ENCODE data around the gene ACAA2.
"Not testable (repeated sequence)": the region's sequence is repeated elsewhere in the genome, so short reads cannot be mapped to it uniquely, and the experiment has no call there.

The ACAA2 gene

GRCh38 chr18:49811151-49811938 is 2.0 kb downstream of the ACAA2 start:
- no peak for DNase-seq

- DNase-seq = not testable (repeated sequence)
These were observed 4.7 kb downstream of the ACAA2 start for GRCh38 chr18:49808553-49809191.

DNA sequence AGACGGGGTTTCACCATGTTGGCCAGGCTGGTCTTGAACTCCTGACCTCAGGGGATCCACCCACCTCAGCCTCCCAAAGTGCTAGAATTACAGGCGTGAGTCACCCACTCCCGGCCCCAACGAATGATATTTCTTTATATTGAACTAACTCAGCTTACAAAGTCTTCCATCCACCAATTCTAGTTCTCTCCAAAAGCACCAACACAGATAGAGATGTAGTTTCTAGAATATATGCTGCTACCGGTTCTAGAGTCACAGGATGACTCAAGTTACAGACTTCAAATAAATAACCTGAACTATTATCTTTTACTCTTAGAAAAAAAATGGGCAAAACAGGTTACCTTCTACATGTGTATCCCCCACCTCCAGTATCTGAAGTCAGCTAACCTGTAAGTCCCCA is 9.2 kb downstream of the ACAA2 start:
- no peak for DNase-seq

- no peak for DNase-seq
These were observed 10.7 kb downstream of the ACAA2 start for GRCh38 chr18:49802623-49803022.

DNA sequence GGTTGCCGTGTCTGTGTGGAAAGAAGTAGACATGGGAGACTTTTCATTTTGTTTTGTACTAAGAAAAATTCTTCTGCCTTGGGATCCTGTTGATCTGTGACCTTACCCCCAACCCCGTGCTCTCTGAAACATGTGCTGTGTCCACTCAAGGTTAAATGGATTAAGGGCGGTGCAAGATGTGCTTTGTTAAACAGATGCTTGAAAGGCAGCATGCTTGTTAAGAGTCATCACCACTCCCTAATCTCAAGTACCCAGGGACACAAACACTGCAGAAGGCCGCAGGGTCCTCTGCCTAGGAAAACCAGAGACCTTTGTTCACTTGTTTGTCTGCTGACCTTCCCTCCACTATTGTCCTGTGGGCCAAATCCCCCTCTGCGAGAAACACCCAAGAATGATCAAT is 12.8 kb downstream of the ACAA2 start:
- DNase-seq = not testable (repeated sequence)

DNA sequence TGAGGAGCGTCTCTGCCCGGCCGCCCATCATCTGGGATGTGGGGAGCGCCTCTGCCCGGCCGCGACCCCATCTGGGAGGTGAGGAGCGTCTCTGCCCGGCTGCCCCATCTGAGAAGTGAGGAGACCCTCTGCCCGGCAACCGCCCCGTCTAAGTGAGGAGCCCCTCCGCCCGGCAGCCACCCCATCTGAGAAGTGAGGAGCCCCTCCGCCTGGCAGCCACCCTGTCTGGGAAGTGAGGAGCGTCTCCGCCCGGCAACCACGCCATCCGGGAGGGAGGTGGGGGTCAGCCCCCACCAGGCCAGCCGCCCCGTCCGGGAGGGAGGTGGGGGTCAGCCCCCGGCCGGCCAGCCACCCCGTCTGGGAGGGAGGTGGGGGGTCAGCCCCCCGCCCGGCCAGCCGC is 13.5 kb downstream of the ACAA2 start:
- DNase-seq = not testable (repeated sequence)

DNA sequence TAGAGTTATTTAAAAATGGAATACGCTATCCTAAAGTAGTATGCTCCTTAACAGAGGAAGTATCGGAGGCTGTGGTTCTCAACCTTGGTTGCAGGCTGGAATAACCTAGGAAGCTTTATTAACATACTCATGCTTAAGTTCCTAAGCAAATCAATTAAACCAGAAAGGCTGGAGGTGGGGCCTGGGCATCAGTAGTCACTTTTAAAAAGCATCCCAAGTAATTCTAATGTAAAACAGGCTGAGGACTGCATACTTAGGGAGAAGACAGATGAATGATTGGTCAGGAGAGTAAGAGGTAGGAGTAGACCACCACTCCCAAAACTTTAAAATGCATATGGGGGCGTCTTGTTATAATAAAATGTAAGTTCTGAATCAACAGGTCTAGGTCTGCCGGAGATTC is 15.3 kb downstream of the ACAA2 start:
- no peak for DNase-seq

GRCh38 chr18:49795612-49796552 is 17.5 kb downstream of the ACAA2 start:
- no peak for DNase-seq

- no peak for DNase-seq
These were observed 18.6 kb downstream of the ACAA2 start for GRCh38 chr18:49794743-49795142.

- not testable (repeated sequence) for DNase-seq
These were observed 23.7 kb downstream of the ACAA2 start for GRCh38 chr18:49789560-49790134.

- peak in 1 of 5 experiments; percentile 64 for DNase-seq
These were observed 24.9 kb downstream of the ACAA2 start for GRCh38 chr18:49788327-49788898.

- DNase-seq = peak in 2 of 5 experiments; percentile 49 to 72
These were observed 27.2 kb downstream of the ACAA2 start for GRCh38 chr18:49786019-49786720.

DNA sequence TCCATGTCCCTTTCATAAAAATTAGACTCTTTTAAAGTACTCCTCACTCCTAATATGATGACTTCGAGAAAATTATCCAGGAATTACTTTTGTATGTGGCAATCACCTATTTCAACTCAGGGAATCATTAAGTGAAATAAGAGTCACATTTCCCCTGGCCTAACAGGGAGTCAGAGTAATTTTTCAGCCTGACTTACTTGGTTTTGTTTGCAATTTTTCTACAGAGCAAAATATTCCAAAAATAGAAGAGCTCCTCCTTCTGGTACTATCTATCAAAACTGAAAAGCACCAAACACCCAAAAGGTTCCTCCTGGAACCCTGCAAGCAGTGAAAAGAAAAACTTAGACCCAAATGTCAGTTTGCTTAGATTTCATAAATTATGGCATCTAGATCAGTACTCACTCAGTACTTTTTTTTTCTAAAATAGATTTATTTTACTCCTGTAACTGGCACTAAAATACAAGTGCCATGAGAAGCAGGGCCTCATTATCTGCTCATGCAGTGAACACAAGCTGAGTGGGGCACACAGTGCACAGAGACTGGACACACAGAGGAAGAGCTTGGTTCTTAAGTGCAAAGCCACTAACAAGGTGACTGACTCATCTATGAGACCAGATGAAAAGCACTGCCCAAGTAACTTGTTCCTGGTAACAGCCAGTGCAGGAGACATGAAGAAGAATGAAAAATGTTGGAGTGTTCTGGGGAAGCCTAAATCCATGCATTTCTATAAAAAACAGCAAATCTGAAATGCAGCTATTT is 28.7 kb downstream of the ACAA2 start:
- no peak for DNase-seq

DNA sequence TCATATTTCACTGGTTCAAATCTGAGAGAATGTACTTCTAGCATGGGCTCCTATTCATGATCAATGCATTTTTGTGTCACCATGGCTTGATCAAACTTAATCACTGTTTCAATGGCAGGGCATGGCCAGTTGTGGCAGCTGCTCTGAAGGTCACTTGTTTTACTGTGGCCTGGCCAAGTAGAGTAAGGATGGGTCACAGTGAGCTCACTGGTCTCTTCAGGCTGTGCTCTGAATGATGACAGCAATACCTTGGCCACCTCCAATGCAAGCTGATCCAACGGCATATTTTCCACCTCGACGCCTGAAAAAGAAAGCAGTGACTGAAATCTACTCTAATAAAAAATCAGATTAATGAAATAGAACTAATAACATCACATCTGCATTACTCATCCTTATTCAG is 29.7 kb downstream of the ACAA2 start:
- not testable (repeated sequence) for DNase-seq

DNA sequence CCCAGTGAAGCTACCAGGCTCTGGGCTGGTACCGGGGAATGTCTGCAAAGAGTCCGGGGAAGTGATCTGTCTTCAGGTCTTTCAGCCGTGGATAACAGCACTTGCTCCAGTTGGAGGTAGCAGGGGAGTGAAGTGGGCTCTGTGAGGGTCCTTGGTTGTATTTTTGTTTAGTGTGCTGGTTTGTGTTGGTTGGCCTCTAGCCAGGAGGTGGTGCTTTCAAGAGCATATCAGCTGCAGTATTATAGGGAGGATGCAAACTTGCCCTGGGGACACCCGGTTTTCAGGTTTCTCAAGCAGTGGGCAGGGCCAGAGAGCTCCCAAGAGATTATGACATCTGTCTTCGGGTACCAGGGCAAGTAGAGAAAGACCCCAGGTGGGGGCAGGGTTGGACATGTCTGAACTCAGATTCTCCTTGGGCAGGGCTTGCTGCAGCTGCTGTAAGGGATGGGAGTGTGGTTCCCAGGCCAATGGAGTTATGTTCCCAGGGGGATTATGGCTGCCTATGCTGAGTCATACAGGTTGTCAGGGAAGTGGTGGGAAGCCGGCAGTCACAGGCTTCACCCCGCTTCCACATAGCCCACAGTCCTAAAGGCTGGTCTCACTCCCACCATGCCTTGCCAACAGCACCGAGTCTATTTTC is 34.4 kb downstream of the ACAA2 start:
- DNase-seq = no peak

DNA sequence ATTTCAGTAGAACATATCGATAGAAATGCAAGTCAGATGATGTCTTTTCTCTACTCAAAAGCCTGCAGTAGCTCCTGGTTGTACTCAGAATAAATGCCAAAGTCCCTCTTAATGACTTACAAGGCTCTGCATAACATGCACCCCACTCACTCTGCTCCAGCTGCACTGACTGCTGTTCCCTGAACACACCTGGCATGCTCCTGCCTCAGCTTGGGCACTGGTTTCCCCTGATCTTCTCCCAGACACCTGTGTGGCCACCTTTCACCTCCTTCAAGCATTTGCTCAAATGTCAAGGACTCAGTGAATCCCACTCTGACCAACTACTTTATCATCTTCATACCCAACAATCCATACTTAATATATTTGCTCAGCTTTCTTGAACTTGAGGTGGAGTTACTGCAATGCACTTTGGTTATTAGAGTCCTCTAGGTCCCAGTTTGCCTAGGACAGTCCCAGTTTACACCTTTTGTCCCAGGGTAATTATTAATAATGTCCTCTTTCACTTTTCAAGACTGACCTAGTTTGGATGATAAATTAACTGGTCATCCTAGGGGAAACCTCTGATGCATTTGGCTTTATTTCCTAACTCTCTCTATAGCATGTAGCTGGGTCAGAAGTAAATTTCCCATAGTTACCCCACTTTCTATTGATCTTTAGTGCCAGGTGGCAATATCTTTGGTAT is 44.1 kb downstream of the ACAA2 start:
- DNase-seq = no peak

DNA sequence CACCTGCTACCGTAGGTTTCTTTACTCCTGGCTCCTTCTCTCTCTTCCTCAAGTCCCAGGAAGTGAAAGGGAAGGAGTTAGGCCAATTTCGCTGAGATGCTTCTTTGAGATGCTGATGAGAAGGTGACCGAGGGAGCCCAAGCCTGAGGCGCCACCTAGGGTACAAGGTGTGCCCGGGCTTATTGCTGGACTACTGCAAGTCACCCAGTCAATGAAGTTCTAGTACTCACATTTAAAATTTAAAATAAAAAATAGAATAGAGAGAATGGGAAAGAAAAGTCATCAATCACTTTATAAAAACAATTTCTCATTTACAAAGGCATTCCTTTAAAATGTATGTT is 45.3 kb downstream of the ACAA2 start:
- peak in 1 of 5 experiments; percentile 19 for DNase-seq

- DNase-seq = no peak
These were observed 46.0 kb downstream of the ACAA2 start for GRCh38 chr18:49767111-49768050.

- no peak for DNase-seq
These were observed 46.7 kb downstream of the ACAA2 start for GRCh38 chr18:49766646-49767045.

All from T-helper 2 cell (primary cell).